Aorta (tissue), 5 donors: ENCODE results near the gene ERCC1. TPM values are rescaled to one million over a fixed set of nuclear protein-coding genes. Genes with fewer than 3 reads are reported as not detected.
A peak's percentile ranks its signal among the peaks of the same experiment; 100 is the strongest.

Experiments
- ATAC-seq: fragments of 200-7000 bp; cut with Tn5 transposase; one replicate; pipeline ENCODE4 v1.9.1; 2022; ENCODE audit warnings: moderate library complexity; ENCODE audit not compliant: low FRiP score
- DNase-seq, 2 donors: peaks; one replicate each; pipeline ENCODE4 v3.0.0-alpha.2; 2020
- H3K27ac ChIP-seq, 2 donors: one replicate each; pipeline ENCODE4 v1.5.1; 2013; ENCODE audit warnings: low read length in 2 of 2, mild to moderate bottlenecking in 2 of 2, moderate library complexity in 2 of 2, control low read depth in 1 of 2, inconsistent platforms in 1 of 2, low read depth in 1 of 2
- H3K27me3 ChIP-seq, 2 donors: one replicate each; pipeline ENCODE4 v1.6.1; 2013; ENCODE audit warnings: control low read depth in 1 of 2, low read length in 1 of 2, mild to moderate bottlenecking in 1 of 2, moderate library complexity in 1 of 2; ENCODE audit not compliant: insufficient read depth in 2 of 2, control insufficient read depth in 1 of 2
- H3K36me3 ChIP-seq, 2 donors: one replicate each; pipeline ENCODE4 v1.6.1; 2013; ENCODE audit warnings: control low read depth in 1 of 2, low read length in 1 of 2, mild to moderate bottlenecking in 1 of 2; ENCODE audit not compliant: insufficient read depth in 2 of 2, control insufficient read depth in 1 of 2
- H3K4me1 ChIP-seq, 2 donors: one replicate each; pipeline ENCODE4 v1.6.1; 2013; ENCODE audit warnings: low read length in 2 of 2, control low read depth in 1 of 2, mild to moderate bottlenecking in 1 of 2, moderate library complexity in 1 of 2; ENCODE audit not compliant: insufficient read depth in 2 of 2, control insufficient read depth in 1 of 2
- H3K4me3 ChIP-seq, 2 donors: one replicate each; pipeline ENCODE4 v1.5.1; 2013; ENCODE audit warnings: low read length in 2 of 2, control low read depth in 1 of 2, mild to moderate bottlenecking in 1 of 2
- H3K9me3 ChIP-seq: one replicate; pipeline ENCODE4 v1.6.1; 2013; ENCODE audit warnings: mild to moderate bottlenecking, low read length; ENCODE audit not compliant: control insufficient read depth
- WGBS, 2 donors: extraction: QIAGEN DNeasy Blood & Tissue Kit; methylation state at CpG; one replicate each; pipeline ENCODE4 v1.1.7; 2013; 5-methylcytosine and 5-hydroxymethylcytosine counted together
- intact Hi-C, 2 donors: fragments of 100-400 bp; cut with DNase I; formaldehyde crosslinking; loops; one replicate each; pipeline versions ENCODE4 v1.14.2 to v1.15.0; 2022
- polyA plus RNA-seq, 2 donors: library from polyadenylated mRNA; stranded (reverse); fragments of 200-250 nt; gene quantifications; one replicate each; pipeline ENCODE4 v1.2.3, GENCODE V29; 2013
- total RNA-seq, 2 donors: library from RNA; stranded (reverse); fragmentation: NEBNext Ultra II Directional; extraction: Animal tissue kit (Norgen Biotek cat#: 25700); gene quantifications; one replicate each; pipeline ENCODE4 v1.2.1, GENCODE V29; 2021
- donor health status: healthy with polysubstance abuse.
- donor health status: Bipolar disorder and iron deficiency.
- donor health status: DM: no; HTN: no; CAD: no.
- donor health status: DM: no; HTN: no; CAD: no.
- donor health status: DM: yes; HTN: yes; CAD: no.

Gene ERCC1
- total and polyA plus RNA-seq, 4 donors, result 44.5 to 81.7 (median 65.6) TPM

DNA sequence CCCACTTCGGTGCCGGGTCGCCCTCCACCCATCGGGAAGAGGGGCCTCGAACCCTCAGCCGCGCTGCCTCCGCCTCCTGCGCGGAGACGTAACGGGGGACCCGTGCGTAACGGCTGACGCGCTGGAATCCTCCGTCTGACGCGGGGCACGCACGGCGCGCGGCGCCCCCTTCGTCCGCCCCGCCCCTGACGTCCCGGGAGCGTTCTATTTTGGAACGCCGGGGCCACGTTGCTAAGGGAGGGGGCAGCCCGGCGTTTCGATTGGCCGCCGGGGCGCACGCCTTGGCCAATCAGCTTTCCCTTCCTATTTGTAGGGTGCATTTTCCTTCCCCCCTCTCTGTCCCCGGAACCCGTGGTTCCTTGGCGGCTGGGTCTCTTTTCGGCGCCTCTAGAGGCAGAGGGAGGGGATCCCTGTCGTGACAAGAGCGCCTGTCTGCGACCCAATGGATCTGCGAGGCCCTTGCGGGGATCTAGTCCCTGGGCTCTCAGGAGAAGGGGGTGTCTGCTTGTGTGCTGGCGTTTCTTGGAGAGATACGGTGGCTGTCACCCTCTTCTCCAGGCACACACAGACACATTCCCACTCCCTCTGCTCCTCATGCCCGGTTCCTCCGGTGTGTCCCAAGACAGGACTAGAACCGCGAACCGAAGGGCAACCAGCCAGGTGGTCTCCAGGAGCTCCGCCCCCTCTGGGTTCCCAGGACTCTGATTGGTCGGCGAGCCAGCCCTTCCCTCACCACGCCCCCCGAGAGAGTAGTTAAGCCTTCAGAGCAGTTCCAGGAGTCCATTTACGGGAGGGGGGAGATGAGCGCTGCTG lies 45.6 kb upstream of the ERCC1 start:
- ATAC-seq, result peak; percentile 82
- Histone ChIP-seq H3K4me3 (peak overlapping the region; percentile 23 to 35), H3K4me1 (no peaks in the 10 kb centered on the region), H3K27ac (peak overlapping the region in 1 of 2 donors; percentile 91), H3K27me3 (no peaks in the 10 kb centered on the region), H3K9me3 (no peaks in the 10 kb centered on the region), H3K36me3 (no peaks in the 10 kb centered on the region)
- intact Hi-C loops, result no loop called here
- 0% methylated on average over 62 to 66 of the region's 66 CpGs for WGBS, 2 donors
- DNase-seq, result peak; percentile 95

DNA sequence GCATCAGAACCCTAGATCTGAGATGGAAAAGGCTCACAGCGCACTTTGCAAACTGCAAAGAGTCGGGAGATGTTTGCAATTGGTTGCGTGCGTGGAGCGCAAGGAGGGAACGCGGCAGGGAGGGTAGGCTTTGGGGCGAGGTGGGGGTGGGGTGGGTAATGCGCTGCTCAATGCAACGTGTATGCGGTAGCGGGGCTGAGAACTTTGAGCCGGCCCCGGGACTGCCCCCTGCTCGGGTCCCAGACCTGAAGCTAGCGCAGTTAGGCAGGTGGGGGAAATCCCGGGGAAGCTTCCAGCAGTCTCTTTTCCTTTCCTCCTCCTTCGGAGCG lies 45.0 kb upstream of the ERCC1 start:
- Histone ChIP-seq H3K36me3 (no peaks in the 10 kb centered on the region), H3K27ac (peak overlapping the region in 1 of 2 donors; percentile 72), H3K27me3 (no peaks in the 10 kb centered on the region), H3K4me1 (no peaks in the 10 kb centered on the region), H3K9me3 (no peaks in the 10 kb centered on the region), H3K4me3 (peak overlapping the region; percentile 19 to 35)
- WGBS, 2 donors, result 0% methylated on average over 18 to 19 of the region's 19 CpGs
- intact Hi-C loops, result no loop called here
- DNase-seq (no peak), ATAC-seq (peak; percentile 16)

- Histone ChIP-seq H3K36me3 (no peaks in the 10 kb centered on the region), H3K4me1 (no peaks in the 10 kb centered on the region), H3K27ac (peak overlapping the region in 1 of 2 donors; percentile 43), H3K9me3 (no peaks in the 10 kb centered on the region), H3K4me3 (peak overlapping the region; percentile 19 to 35), H3K27me3 (no peaks in the 10 kb centered on the region)
- intact Hi-C loops, result no loop called here
- DNase-seq (peak; percentile 65 to 89), ATAC-seq (peak; percentile 26)
- WGBS, 2 donors, result 0% methylated on average over 31 of the region's 31 CpGs
Observed at GRCh38 chr19:45468159-45468651, 44.5 kb upstream of the ERCC1 start.

GRCh38 chr19:45467456-45468158 lies 43.9 kb upstream of the ERCC1 start, which contains the start of gene FOSB:
Gene FOSB (plus strand): TSS chr19:45467996. CDS start chr19:45468587, 591 bp downstream.
- WGBS, 2 donors, result 0% methylated on average over 50 to 56 of the region's 56 CpGs
- Histone ChIP-seq H3K4me3 (peak within 1 kb of the TSS; percentile 19 to 35), H3K36me3 (no peaks in the 10 kb centered on the region), H3K27me3 (no peaks in the 10 kb centered on the region), H3K9me3 (no peaks in the 10 kb centered on the region), H3K27ac (peak within 1 kb of the TSS in 1 of 2 donors; percentile 60), H3K4me1 (no peaks in the 10 kb centered on the region)
- ATAC-seq (peak; percentile 72), DNase-seq (peak; percentile 96 to 98)
- intact Hi-C loops, result loop anchor here in 1 of 2 donors (1.0 kb wide), 1 partner anchor 10 kb away; no protein-coding TSS in a partner anchor

DNA sequence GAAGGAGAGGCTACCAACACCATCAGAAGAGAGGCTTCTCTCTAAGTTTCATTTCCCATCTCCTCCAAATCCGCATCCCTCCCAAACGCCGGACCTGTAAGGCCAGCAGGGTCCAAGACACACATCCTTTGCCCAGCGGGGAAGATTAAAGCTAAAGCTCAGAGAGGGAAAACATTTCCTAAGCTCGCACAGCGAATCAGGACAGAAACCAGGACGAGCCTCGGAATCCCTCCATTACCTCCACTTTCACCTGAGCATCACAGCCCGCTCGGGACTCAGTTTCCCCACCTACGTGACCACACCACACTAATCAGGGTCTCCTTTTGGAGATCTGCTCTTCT lies 43.4 kb upstream of the ERCC1 start:
- Histone ChIP-seq H3K27me3 (no peaks in the 10 kb centered on the region), H3K4me1 (no peaks in the 10 kb centered on the region), H3K27ac (peak overlapping the region in 1 of 2 donors; percentile 60), H3K4me3 (no peak overlapping the region), H3K9me3 (no peaks in the 10 kb centered on the region), H3K36me3 (no peaks in the 10 kb centered on the region)
- intact Hi-C loops, result loop anchor here in 1 of 2 donors (1.0 kb wide), 1 partner anchor 10 kb away; no protein-coding TSS in a partner anchor
- WGBS, 2 donors, result 0 to 1% methylated on average over 11 of the region's 11 CpGs
- no peak for ATAC-seq
- DNase-seq, result no peak

GRCh38 chr19:45464852-45465441 lies 41.2 kb upstream of the ERCC1 start:
- H3K27ac ChIP-seq, result no peak overlapping the region
- no peaks in the 10 kb centered on the region for H3K4me1 ChIP-seq
- no peaks in the 10 kb centered on the region for H3K27me3 ChIP-seq
- intact Hi-C loops, result no loop called here
- H3K9me3 ChIP-seq, result no peaks in the 10 kb centered on the region
- 62 to 64% methylated on average over 8 of the region's 8 CpGs for WGBS, 2 donors
- DNase-seq, result no peak
- H3K36me3 ChIP-seq, result no peaks in the 10 kb centered on the region
- no peak overlapping the region for H3K4me3 ChIP-seq
- no peak for ATAC-seq

- H3K4me1 ChIP-seq, result no peaks in the 10 kb centered on the region
- intact Hi-C loops, result no loop called here
- no peaks in the 10 kb centered on the region for H3K9me3 ChIP-seq
- no peak for DNase-seq
- no peak overlapping the region for H3K4me3 ChIP-seq
- no peaks in the 10 kb centered on the region for H3K36me3 ChIP-seq
- no peaks in the 10 kb centered on the region for H3K27me3 ChIP-seq
- WGBS, 2 donors, result 91 to 92% methylated on average over 2 of the region's 2 CpGs
- no peak for ATAC-seq
- no peak overlapping the region for H3K27ac ChIP-seq
Observed at GRCh38 chr19:45464274-45464673, 40.6 kb upstream of the ERCC1 start.

- intact Hi-C loops, result no loop called here
- DNase-seq, result no peak
- WGBS, 2 donors, result 80 to 82% methylated on average over 4 of the region's 4 CpGs
- H3K4me3 ChIP-seq, result no peak overlapping the region
- H3K36me3 ChIP-seq, result no peaks in the 10 kb centered on the region
- H3K27ac ChIP-seq, result no peak overlapping the region
- H3K9me3 ChIP-seq, result no peaks in the 10 kb centered on the region
- ATAC-seq, result no peak
- no peaks in the 10 kb centered on the region for H3K4me1 ChIP-seq
- H3K27me3 ChIP-seq, result no peaks in the 10 kb centered on the region
Observed at GRCh38 chr19:45463241-45463640, 39.5 kb upstream of the ERCC1 start.
